ENCODE results near the gene APEX2. TPM values are rescaled to one million over a fixed set of nuclear protein-coding genes. Genes with fewer than 3 reads are reported as not detected.

The APEX2 gene
- total RNA-seq, 4 donors from 2014 or later = 17.9 to 25.2 (median 20.2) TPM

DNA sequence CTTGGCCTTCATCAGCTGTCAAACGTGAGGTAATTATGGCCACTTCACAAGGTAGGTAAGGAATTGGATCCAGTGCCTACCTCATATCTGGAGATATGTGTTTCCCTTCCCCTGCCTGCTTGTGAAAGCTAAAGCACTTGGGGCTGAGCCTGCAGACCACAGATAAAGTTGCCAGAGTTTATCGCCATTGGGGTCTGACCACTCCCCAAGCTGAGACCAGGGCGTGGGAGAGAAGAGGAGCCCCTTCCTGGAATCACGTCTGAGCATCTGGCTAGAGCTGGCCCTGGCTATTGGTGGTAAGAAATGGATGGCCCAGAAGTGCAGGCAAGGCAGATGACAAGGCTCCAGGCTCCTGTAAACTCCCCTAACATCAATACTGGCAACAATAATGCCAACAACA lies 27.9 kb downstream of the APEX2 start:
- no peak overlapping the region for H3K4me3 ChIP-seq (ENCODE audit: low read depth, poor library complexity, severe bottlenecking)
- no peak for DNase-seq (ENCODE audit: low spot score in 2 of 2)
- TF ChIP-seq POLR2A (IDR thresholded peaks at IDR 0.05) = no peak
- TF ChIP-seq, protein P1, sequence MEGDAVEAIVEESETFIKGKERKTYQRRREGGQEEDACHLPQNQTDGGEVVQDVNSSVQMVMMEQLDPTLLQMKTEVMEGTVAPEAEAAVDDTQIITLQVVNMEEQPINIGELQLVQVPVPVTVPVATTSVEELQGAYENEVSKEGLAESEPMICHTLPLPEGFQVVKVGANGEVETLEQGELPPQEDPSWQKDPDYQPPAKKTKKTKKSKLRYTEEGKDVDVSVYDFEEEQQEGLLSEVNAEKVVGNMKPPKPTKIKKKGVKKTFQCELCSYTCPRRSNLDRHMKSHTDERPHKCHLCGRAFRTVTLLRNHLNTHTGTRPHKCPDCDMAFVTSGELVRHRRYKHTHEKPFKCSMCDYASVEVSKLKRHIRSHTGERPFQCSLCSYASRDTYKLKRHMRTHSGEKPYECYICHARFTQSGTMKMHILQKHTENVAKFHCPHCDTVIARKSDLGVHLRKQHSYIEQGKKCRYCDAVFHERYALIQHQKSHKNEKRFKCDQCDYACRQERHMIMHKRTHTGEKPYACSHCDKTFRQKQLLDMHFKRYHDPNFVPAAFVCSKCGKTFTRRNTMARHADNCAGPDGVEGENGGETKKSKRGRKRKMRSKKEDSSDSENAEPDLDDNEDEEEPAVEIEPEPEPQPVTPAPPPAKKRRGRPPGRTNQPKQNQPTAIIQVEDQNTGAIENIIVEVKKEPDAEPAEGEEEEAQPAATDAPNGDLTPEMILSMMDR (IDR thresholded peaks at IDR 0.05) = no peak
- 67 to 76% methylated on average over 4 of the region's 4 CpGs for whole genome bisulfite sequencing, 2 donors
- intact Hi-C loops (cut with DNase I; ENCODE audit: low total_unique reads) = no loop called here

DNA sequence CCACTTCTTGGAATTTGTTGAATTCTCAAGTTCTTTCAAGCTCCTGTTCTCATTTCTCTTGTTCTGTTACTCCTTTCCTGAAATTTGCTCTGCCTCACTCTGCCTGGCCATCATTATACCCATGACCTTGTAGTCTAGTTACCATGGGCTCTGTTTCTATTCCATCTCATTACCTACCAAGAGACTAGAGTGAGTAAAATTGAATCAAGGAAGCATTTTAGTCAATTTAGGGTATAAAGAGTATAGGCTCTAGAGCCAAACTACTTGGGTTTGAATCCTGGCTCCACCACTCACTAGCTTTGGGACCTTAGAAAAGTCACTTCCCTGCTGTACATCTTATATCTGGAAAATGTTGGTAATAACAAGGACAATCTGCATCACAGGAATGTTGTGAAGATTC lies 28.4 kb downstream of the APEX2 start:
- no peak overlapping the region for H3K4me3 ChIP-seq (ENCODE audit: low read depth, poor library complexity, severe bottlenecking)
- DNase-seq (ENCODE audit: low spot score in 2 of 2) = no peak
- intact Hi-C loops (cut with DNase I; ENCODE audit: low total_unique reads) = no loop called here
- TF ChIP-seq, protein P1 (IDR thresholded peaks at IDR 0.05) = no peak
- TF ChIP-seq POLR2A (IDR thresholded peaks at IDR 0.05) = no peak

DNA sequence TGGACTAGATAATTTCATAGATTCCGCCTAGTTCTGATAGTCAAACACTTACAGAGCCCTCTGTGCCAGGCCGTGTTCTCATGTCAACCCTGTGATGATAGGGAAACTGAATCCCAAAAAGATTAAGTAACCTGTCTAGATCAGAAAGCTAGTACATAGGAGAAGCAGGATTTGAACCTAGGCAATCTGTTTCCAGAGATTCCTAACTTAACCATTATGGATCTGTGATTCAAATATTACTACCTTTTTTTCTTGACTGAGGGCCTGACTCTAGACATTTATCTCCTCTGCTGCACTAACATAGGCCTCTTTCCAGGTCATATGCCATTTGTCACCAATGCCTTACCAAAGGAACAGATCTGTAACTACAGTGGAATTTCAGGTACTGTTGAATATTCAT lies 29.1 kb downstream of the APEX2 start:
- TF ChIP-seq, protein P1 (IDR thresholded peaks at IDR 0.05) = no peak
- TF ChIP-seq POLR2A (IDR thresholded peaks at IDR 0.05) = no peak
- no peak for DNase-seq (ENCODE audit: low spot score in 2 of 2)
- intact Hi-C loops (cut with DNase I; ENCODE audit: low total_unique reads) = no loop called here
- H3K4me3 ChIP-seq (ENCODE audit: low read depth, poor library complexity, severe bottlenecking) = no peak overlapping the region
- WGBS, 2 donors = 69 to 94% methylated on average over 2 of the region's 2 CpGs

DNA sequence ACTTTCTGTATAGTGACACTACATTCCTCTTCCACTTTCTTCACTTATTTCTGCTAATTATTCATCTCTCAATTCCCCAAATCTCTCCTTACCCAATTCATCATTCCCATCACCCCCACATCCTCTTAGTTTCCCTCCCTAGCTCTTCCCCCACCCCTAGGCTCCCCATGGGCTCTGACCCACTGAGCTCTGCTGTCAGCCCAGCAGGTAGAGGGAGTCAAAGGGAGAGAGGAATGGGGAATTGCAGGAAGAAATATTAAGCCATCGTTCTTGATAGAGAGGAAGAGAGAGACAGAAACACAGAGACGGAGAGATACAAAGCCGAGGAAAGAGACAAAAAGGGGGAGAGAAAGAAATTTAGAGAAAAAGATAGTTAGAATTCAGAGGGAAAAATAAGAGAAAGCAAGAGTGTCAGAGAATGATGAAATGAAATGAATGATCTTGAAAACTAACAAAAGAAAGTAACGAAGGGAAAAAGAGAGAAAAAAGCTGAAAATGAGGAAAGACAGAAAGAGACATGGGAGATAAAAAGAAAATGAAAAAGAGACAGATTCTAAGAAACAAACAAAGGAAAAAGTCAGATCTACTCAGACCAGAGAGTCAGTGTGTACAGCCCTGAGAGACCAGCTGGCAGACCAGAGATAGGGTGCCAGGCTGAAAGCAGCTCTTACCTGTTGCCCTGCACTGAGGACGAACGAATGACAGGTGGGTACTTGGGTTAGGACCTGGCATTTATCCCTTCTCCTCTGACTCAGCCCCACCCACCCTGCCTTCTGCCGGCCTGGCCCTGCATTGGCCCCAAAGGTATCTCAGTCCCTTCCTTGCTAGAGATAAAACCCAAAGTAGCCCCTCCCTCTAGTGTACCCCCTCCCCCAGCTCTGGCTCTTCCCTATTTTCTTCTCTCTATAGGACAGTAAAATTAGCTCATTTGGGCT lies 30.4 kb downstream of the APEX2 start, which contains the start of gene ALAS2:
ALAS2 (minus strand) TSS at position 707 of the 935 bp plus-strand sequence. CDS start 4,977 bp downstream, outside the sequence.
- no peak for TF ChIP-seq POLR2A (IDR thresholded peaks at IDR 0.05)
- TF ChIP-seq, protein P1 (IDR thresholded peaks at IDR 0.05) = no peak
- intact Hi-C loops (cut with DNase I; ENCODE audit: low total_unique reads) = no loop called here

DNA sequence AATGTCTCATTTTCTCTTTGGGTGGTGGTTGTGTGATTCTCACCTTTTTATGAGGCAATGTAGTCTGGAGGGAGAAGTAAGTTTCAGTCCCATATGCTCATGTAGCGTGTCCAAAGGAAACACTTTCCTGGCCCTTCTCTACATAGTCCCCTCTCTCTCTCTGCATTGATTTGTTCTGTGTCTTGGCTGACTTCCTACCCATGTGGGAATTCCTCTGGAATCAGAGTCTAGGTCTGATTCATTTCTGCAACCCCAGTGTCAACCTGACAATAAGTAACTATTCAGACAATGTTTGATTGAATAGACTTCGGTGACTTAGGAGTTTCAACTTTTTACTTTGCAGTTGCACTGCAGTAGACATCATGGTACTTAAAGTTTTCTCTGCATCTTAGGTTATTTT lies 33.3 kb downstream of the APEX2 start:
- no peak overlapping the region for H3K4me3 ChIP-seq (ENCODE audit: low read depth, poor library complexity, severe bottlenecking)
- TF ChIP-seq, protein P1 (IDR thresholded peaks at IDR 0.05) = no peak
- TF ChIP-seq POLR2A (IDR thresholded peaks at IDR 0.05) = no peak
- WGBS, 2 donors = 77 to 93% methylated on average over 2 of the region's 2 CpGs
- DNase-seq (ENCODE audit: low spot score in 2 of 2) = no peak
- intact Hi-C loops (cut with DNase I; ENCODE audit: low total_unique reads) = no loop called here

More for the DNA sequence above, 30.4 kb downstream of the APEX2 start, which contains the start of gene ALAS2:
- no peak for DNase-seq (ENCODE audit: low spot score in 2 of 2)
- H3K4me3 ChIP-seq (ENCODE audit: low read depth, poor library complexity, severe bottlenecking) = no peak within 1 kb of the TSS
- 57 to 66% methylated on average over 7 of the region's 7 CpGs for WGBS, 2 donors
